Measurements from ENCODE around the gene S100A16.

- TF ChIP-seq CTCF (IDR thresholded peaks at IDR 0.05) (no peak), POLR2A (IDR thresholded peaks at IDR 0.05; ENCODE audit: low read depth) (no peak), POLR2AphosphoS5 (IDR thresholded peaks at IDR 0.05) (no peak)
Observed at GRCh38 chr1:153592748-153593147, 20.2 kb downstream of the S100A16 start.
